Prostate gland (tissue), 2 donors: ENCODE results near the gene POLE.

Source experiments
- POLR2A ChIP-seq: fragments of 450-650 bp; IDR thresholded peaks from one replicate; pipeline ENCODE4 v1.6.1; 2016; ENCODE audit warnings: antibody characterized with exemption, mild to moderate bottlenecking
- POLR2AphosphoS5 ChIP-seq: sonication (generic); formaldehyde crosslinking; IDR thresholded peaks from one replicate; pipeline ENCODE4 v1.6.1; 2017; ENCODE audit warnings: antibody characterized with exemption
- TF ChIP-seq, protein P1 (sequence below), 4 experiments: fragments of 200-600 bp in 2 of 4; fragments of 450-650 bp in 2 of 4; sonication (generic) in 2 of 4; IDR thresholded peaks; 1 replicate in 3 of 4; 2 replicates in 1 of 4; pipeline ENCODE4 v1.5.1; 2016 to 2019; ENCODE audit warnings: antibody characterized with exemption in 4 of 4, mild to moderate bottlenecking in 2 of 4, moderate library complexity in 2 of 4

DNA sequence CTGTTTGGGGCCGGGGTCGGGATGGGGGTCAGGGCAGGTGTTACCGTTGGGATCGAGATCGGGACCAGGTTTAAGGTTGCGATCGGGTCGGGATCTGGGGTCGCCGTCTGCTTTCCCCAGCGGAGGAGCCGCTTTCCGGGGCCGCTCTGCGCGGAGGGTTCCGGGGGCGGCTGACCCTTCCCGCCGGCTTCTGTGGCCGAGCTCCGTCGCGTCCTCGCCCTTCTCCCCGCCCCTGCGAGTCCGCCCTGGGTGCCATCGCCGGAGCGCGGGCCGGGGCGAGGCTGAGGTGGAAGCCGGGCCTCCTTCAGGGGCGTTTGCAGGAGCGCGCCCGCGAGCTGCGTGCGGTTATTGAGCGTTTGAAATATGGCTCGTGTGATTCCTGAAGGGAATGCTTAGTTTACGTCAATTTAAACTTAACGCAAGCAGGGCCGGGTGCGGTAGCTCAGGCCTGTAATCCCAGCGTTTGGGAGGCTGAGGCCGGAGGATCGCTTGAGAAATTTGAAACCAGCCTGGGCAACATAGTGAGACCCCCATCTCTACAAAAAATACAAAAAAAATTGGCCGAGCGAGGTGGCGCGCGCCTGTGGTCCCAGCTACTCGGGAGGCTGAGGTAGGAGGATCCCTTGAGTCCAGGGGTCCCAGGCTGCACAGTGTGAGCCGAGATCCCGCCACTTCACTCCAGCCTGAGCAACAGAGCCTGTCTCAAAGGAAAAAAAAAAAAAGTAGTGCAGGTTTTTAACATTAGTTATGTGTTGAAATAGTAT lies 24.1 kb upstream of the POLE start:
- TF ChIP-seq POLR2A (no peak), POLR2AphosphoS5 (no peak)
- TF ChIP-seq, protein P1, sequence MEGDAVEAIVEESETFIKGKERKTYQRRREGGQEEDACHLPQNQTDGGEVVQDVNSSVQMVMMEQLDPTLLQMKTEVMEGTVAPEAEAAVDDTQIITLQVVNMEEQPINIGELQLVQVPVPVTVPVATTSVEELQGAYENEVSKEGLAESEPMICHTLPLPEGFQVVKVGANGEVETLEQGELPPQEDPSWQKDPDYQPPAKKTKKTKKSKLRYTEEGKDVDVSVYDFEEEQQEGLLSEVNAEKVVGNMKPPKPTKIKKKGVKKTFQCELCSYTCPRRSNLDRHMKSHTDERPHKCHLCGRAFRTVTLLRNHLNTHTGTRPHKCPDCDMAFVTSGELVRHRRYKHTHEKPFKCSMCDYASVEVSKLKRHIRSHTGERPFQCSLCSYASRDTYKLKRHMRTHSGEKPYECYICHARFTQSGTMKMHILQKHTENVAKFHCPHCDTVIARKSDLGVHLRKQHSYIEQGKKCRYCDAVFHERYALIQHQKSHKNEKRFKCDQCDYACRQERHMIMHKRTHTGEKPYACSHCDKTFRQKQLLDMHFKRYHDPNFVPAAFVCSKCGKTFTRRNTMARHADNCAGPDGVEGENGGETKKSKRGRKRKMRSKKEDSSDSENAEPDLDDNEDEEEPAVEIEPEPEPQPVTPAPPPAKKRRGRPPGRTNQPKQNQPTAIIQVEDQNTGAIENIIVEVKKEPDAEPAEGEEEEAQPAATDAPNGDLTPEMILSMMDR (IDR thresholded peaks at IDR 0.05): no peak
